HCT116 (cell line): Measurements from ENCODE around the gene HERC2. TPM values are rescaled to one million over a fixed set of nuclear protein-coding genes. Genes with fewer than 3 reads are reported as not detected.

ENCODE experiments used
- ATAC-seq: fragments of 200-7000 bp; cut with Tn5 transposase; 2 replicates; pipeline ENCODE4 v1.9.1; 2020; ENCODE audit warnings: mild to moderate bottlenecking, moderate library complexity
- BruUV-seq: library from RNA; stranded (reverse); fragments of 400-500 nt; replicated peaks from 2 replicates; lab custom pipeline; 2021; lab: Mats Ljungman, UMichigan
- CTCF ChIA-PET: fragments of 300-600 bp; sonication (Branson Sonifier 250); formaldehyde crosslinking; loops from one replicate; lab custom pipeline; 2021; ENCODE audit warnings: antibody characterized with exemption; lab: Charles Lee
- POLR2A ChIA-PET: fragments of 300-600, 350-600 bp; sonication (Branson Sonifier 250); formaldehyde crosslinking; loops from one replicate; lab custom pipeline; 2021; ENCODE audit warnings: antibody characterized with exemption; lab: Charles Lee
- RAD21 ChIA-PET, 2 experiments: fragments of 300-600 bp; sonication (Branson Sonifier 250); formaldehyde crosslinking; loops; one replicate each; lab custom pipeline; 2023; ENCODE audit warnings: low total read pairs in 2 of 2; ENCODE audit not compliant: uncharacterized antibody in 2 of 2, unreplicated experiment in 2 of 2, low non-redundant PET in 1 of 2; lab: Charles Lee
- DNase-seq: peaks from one replicate; pipeline ENCODE4 v3.0.0-alpha.2; 2010; ENCODE audit warnings: low read depth, low spot score
- H2AFZ ChIP-seq: fragments of 200-600 bp; shearing (Covaris generic), sonication (generic); 2 replicates; pipeline ENCODE4 v1.6.1; 2017; ENCODE audit warnings: low read depth, mixed run types, mixed read lengths, antibody characterized with exemption, low read length; ENCODE audit not compliant: poor library complexity, severe bottlenecking
- H3K27ac ChIP-seq: 2 replicates; pipeline ENCODE4 v1.5.1; 2012; ENCODE audit warnings: low read depth, low read length
- H3K27me3 ChIP-seq: fragments of 200-600 bp; sonication (generic); 2 replicates; pipeline ENCODE4 v1.6.1; 2016; ENCODE audit warnings: mixed run types, low read length, mixed read lengths; ENCODE audit not compliant: insufficient read depth
- H3K36me3 ChIP-seq, 2 experiments: fragments of 200-500 bp in 1 of 2; fragments of 200-600 bp in 1 of 2; sonication (Bioruptor generic) in 1 of 2; sonication (generic) in 1 of 2; 2 replicates each; pipeline versions ENCODE4 v1.5.1 to v1.6.1; 2014 to 2016; ENCODE audit warnings: low read length in 2 of 2, inconsistent platforms in 1 of 2, mixed read lengths in 1 of 2, mixed run types in 1 of 2; ENCODE audit not compliant: insufficient read depth in 2 of 2, control insufficient read depth in 1 of 2
- H3K4me1 ChIP-seq, 2 experiments: fragments of 200-600 bp in 1 of 2; sonication (generic) in 1 of 2; 2 replicates each; pipeline versions ENCODE4 v1.5.1 to v1.6.1; 2012 to 2017; ENCODE audit warnings: low read length in 2 of 2, inconsistent platforms in 1 of 2, mild to moderate bottlenecking in 1 of 2, mixed read lengths in 1 of 2, mixed run types in 1 of 2, moderate library complexity in 1 of 2; ENCODE audit not compliant: insufficient read depth in 2 of 2, control insufficient read depth in 1 of 2
- H3K4me2 ChIP-seq: fragments of 200-600 bp; sonication (generic); 2 replicates; pipeline ENCODE4 v1.6.1; 2017; ENCODE audit warnings: mixed run types, low read length, mixed read lengths
- H3K4me3 ChIP-seq, 2 experiments: fragments of 200-600 bp in 1 of 2; sonication (generic) in 1 of 2; replicated peaks in 1 of 2; 2 replicates each; pipeline ENCODE4 v1.5.1; 2011 to 2016; ENCODE audit warnings: low read length in 2 of 2, control low read depth in 1 of 2, low read depth in 1 of 2, mild to moderate bottlenecking in 1 of 2, mixed read lengths in 1 of 2, mixed run types in 1 of 2
- H3K79me2 ChIP-seq: fragments of 200-600 bp; sonication (generic); 2 replicates; pipeline ENCODE4 v1.6.1; 2017; ENCODE audit warnings: mild to moderate bottlenecking, mixed run types, low read length, moderate library complexity, mixed read lengths; ENCODE audit not compliant: insufficient read depth
- H3K9ac ChIP-seq: fragments of 200-600 bp; sonication (generic); 2 replicates; pipeline ENCODE4 v1.6.1; 2016; ENCODE audit warnings: low read length, mixed read lengths
- H3K9me2 ChIP-seq: fragments of 200-600 bp; sonication (generic), shearing (Covaris generic); 2 replicates; pipeline ENCODE4 v1.6.1; 2017; ENCODE audit warnings: mixed run types, mild to moderate bottlenecking, moderate library complexity; ENCODE audit not compliant: insufficient read depth
- H3K9me3 ChIP-seq, 2 experiments: fragments of 200-500 bp in 1 of 2; fragments of 200-600 bp in 1 of 2; sonication (Bioruptor generic) in 1 of 2; sonication (generic) in 1 of 2; 2 replicates each; pipeline ENCODE4 v1.6.1; 2014 to 2017; ENCODE audit warnings: low read length in 2 of 2, mixed read lengths in 2 of 2, inconsistent platforms in 1 of 2, low read depth in 1 of 2, mild to moderate bottlenecking in 1 of 2, mixed run types in 1 of 2, moderate library complexity in 1 of 2; ENCODE audit not compliant: control insufficient read depth in 1 of 2, insufficient read depth in 1 of 2
- H4K20me1 ChIP-seq: fragments of 200-600 bp; sonication (generic), shearing (Covaris generic); 2 replicates; pipeline ENCODE4 v1.6.1; 2017; ENCODE audit warnings: mixed run types, mild to moderate bottlenecking, moderate library complexity; ENCODE audit not compliant: insufficient read depth
- CBX3 ChIP-seq: IDR thresholded peaks from 2 replicates; pipeline ENCODE4 v1.6.1; 2012; ENCODE audit warnings: low read depth
- CEBPB ChIP-seq: IDR thresholded peaks from 2 replicates; pipeline ENCODE4 v1.6.1; 2012; ENCODE audit warnings: low read depth
- EGR1 ChIP-seq: IDR thresholded peaks from 2 replicates; pipeline ENCODE4 v1.6.1; 2012; ENCODE audit warnings: low read depth
- EZH2 ChIP-seq: fragments of 200-600 bp; sonication (generic); IDR thresholded peaks from 2 replicates; pipeline ENCODE4 v1.6.1; 2017; ENCODE audit warnings: antibody characterized with exemption, mixed run types
- FOSL1 ChIP-seq: IDR thresholded peaks from 2 replicates; pipeline ENCODE4 v1.6.1; 2012; ENCODE audit warnings: low read depth
- POLR2AphosphoS5 ChIP-seq: IDR thresholded peaks from 2 replicates; pipeline ENCODE4 v1.6.1; 2011; ENCODE audit warnings: mild to moderate bottlenecking, low read depth, low read length, moderate library complexity
- SP1 ChIP-seq: IDR thresholded peaks from 2 replicates; pipeline ENCODE4 v1.6.1; 2012; ENCODE audit warnings: low read depth
- TCF7L2 ChIP-seq: IDR thresholded peaks from 2 replicates; pipeline ENCODE4 v1.7.0; 2011; ENCODE audit warnings: borderline replicate concordance, inconsistent platforms; ENCODE audit not compliant: insufficient read depth, insufficient read length; ENCODE audit errors: extremely low read depth
- intact Hi-C: fragments of 100-400 bp; cut with micrococcal nuclease; formaldehyde crosslinking; loops from 2 replicates; pipeline ENCODE4 v1.10.0; 2022
- total RNA-seq: library from RNA; stranded (reverse); gene quantifications from one replicate; pipeline ENCODE4 v1.2.1, GENCODE V29; 2021; ENCODE audit not compliant: unreplicated experiment
- TF ChIP-seq, protein P1 (sequence below): IDR thresholded peaks from 2 replicates; pipeline ENCODE4 v1.6.1; 2011; ENCODE audit warnings: mild to moderate bottlenecking, low read length, moderate library complexity; ENCODE audit not compliant: insufficient replicate concordance; ENCODE audit errors: extremely low read depth

HERC2 gene
- total RNA-seq, 1 experiment from 2014 or later: 55.5 TPM

DNA sequence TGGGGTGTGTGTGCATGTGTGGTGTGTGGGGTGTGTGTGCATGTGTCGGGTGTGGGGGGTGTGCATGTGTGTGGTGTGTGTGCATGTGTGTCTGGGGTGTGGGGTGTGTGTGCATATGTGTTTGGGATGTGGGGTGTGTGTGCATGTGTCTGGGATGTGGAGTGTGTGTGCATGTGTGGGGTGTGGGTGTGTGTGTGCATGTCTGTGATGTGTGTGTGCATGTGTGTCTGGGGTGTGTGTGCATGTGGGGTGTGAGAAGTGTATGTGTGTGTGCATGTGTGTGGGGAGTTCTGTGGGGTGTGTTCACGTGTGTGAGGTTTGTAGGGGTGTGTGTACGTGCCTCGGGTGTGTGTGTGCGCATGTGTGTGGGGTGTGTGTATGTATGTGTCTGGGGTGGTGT lies 216.2 kb downstream of the HERC2 start (continued):
- TF ChIP-seq, protein P1, sequence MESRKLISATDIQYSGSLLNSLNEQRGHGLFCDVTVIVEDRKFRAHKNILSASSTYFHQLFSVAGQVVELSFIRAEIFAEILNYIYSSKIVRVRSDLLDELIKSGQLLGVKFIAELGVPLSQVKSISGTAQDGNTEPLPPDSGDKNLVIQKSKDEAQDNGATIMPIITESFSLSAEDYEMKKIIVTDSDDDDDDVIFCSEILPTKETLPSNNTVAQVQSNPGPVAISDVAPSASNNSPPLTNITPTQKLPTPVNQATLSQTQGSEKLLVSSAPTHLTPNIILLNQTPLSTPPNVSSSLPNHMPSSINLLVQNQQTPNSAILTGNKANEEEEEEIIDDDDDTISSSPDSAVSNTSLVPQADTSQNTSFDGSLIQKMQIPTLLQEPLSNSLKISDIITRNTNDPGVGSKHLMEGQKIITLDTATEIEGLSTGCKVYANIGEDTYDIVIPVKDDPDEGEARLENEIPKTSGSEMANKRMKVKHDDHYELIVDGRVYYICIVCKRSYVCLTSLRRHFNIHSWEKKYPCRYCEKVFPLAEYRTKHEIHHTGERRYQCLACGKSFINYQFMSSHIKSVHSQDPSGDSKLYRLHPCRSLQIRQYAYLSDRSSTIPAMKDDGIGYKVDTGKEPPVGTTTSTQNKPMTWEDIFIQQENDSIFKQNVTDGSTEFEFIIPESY: no peak
- TF ChIP-seq EZH2: no peak

DNA sequence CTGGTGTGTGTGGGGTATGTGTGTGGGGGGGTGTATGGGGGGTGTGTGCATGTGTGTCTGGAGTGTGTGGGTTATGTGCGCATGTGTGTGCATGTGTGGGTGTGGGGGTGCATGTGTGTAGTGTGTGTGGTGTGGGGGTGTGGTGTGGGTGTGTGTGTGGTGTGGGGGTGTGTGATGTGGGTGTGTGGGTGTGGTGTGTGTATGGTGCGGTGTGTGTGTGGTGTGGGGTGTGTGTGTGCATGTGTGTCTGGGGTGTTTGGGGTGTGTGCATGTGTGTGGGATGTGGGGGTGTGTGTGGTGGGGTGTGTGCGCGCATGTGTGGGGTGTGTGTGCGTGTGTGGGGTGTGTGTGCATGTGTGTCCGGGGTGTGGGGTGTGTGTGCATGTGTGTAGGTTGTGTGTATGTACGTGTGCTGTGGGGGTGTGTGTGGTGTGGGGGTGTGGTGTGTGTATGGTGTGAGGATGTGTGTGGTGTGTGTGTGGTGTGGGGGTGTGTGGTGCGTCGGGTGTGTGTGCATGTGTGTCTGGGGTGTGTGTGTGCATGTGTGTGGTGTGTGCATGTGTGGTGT lies 216.7 kb downstream of the HERC2 start:
- ChIA-PET CTCF (no interaction called here), RAD21 (no interaction called here), POLR2A (no interaction called here)
- TF ChIP-seq, protein P1: no peak
- TF ChIP-seq TCF7L2 (no peak), EGR1 (no peak), CEBPB (no peak), FOSL1 (no peak), CBX3 (no peak), SP1 (no peak), POLR2AphosphoS5 (no peak)
- ATAC-seq: no peak
- no peak overlapping the region for H2AFZ ChIP-seq
- DNase-seq: no peak
- H3K4me3 ChIP-seq: no peak overlapping the region
- intact Hi-C loops: no loop called here
- H3K9me2 ChIP-seq: no peaks in the 10 kb centered on the region
- no peak overlapping the region for H3K27ac ChIP-seq
- BruUV-seq: no TSS peak
- no peaks in the 10 kb centered on the region for H3K36me3 ChIP-seq
- H3K27me3 ChIP-seq: no peaks in the 10 kb centered on the region
- H3K9ac ChIP-seq: no peak overlapping the region
- H4K20me1 ChIP-seq: no peaks in the 10 kb centered on the region
- no peak overlapping the region for H3K4me2 ChIP-seq
- no peaks in the 10 kb centered on the region for H3K9me3 ChIP-seq
- no peaks in the 10 kb centered on the region for H3K4me1 ChIP-seq
- no peaks in the 10 kb centered on the region for H3K79me2 ChIP-seq
